Vagina (tissue), 2 donors: ENCODE measurements around the gene OR5AC2.

Source experiments
- CTCF ChIP-seq, 3 experiments: fragments of 450-650 bp in 2 of 3; fragments of 200-600 bp in 1 of 3; sonication (generic) in 1 of 3; IDR thresholded peaks; one replicate each; pipeline ENCODE4 v1.5.1; 2017 to 2019; ENCODE audit warnings: antibody characterized with exemption in 3 of 3, mild to moderate bottlenecking in 2 of 3, moderate library complexity in 2 of 3
- POLR2A ChIP-seq, 2 donors: fragments of 450-650 bp; IDR thresholded peaks; one replicate each; pipeline ENCODE4 v1.6.1; 2017; ENCODE audit warnings: antibody characterized with exemption in 2 of 2, mild to moderate bottlenecking in 2 of 2, moderate library complexity in 2 of 2

GRCh38 chr3:98058244-98058960, 28.6 kb upstream of the OR5AC2 start:
- TF ChIP-seq CTCF (IDR thresholded peaks at IDR 0.05) (no peak), POLR2A (IDR thresholded peaks at IDR 0.05) (no peak)
